ENCODE results near the gene FAM222A.
A peak's percentile ranks its signal among the peaks of the same experiment; 100 is the strongest.

The FAM222A gene

GRCh38 chr12:109713187-109714070, at the start of gene FAM222A:
Gene FAM222A, plus strand, starts transcription at chr12:109713825. Its CDS starts 30,322 bp downstream, at chr12:109744147.
- peak; percentile 87 for DNase-seq (ENCODE audit: low read depth in 2 of 2)

DNA sequence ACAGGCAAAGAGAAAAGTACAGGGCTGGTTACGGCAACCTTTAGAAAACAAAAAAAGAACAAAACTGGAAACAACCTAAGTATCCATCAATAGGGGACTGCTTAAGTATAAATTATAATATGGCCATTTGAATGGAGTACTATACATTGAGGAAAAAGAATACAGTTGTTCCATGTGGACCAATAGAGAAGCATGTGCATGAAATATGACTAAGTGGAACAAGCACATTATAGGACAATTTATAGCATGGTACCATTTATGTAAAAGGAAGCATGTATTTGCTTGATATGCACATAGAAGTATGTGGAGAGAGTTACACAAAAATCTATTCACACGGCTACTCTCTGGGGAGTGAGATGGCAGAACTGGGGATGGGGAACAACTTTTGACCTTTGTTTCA, 49.2 kb upstream of the FAM222A start:
- no peak for DNase-seq (ENCODE audit: low read depth in 2 of 2)

- DNase-seq (ENCODE audit: low read depth in 2 of 2) = no peak
Observed at GRCh38 chr12:109666068-109666467, 47.6 kb upstream of the FAM222A start.

DNA sequence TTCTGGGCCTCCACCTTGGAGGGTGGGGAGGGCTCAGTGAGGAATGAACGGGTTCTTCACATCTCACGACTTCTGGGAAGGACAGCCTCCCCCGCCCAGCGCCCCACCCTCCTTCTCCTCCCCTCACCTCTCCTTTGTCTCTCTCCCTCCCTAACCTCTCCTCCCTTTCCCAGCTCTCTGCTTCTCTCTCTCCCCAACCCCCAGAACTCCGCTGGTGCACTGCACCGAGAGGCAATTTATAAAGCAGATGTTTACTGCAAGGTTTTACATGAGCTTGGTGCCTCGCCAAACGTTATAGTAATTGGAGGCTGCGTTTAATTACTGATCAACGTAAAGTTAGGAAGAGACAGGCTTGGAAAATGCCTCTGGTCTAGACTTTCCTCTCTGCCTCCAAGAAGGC, 42.9 kb upstream of the FAM222A start:
- DNase-seq (ENCODE audit: low read depth in 2 of 2) = no peak

GRCh38 chr12:109671502-109671901, 42.1 kb upstream of the FAM222A start:
- DNase-seq (ENCODE audit: low read depth in 2 of 2) = no peak

GRCh38 chr12:109673379-109673778, 40.2 kb upstream of the FAM222A start:
- DNase-seq (ENCODE audit: low read depth in 2 of 2) = no peak

GRCh38 chr12:109673884-109674283, 39.7 kb upstream of the FAM222A start:
- no peak for DNase-seq (ENCODE audit: low read depth in 2 of 2)

DNA sequence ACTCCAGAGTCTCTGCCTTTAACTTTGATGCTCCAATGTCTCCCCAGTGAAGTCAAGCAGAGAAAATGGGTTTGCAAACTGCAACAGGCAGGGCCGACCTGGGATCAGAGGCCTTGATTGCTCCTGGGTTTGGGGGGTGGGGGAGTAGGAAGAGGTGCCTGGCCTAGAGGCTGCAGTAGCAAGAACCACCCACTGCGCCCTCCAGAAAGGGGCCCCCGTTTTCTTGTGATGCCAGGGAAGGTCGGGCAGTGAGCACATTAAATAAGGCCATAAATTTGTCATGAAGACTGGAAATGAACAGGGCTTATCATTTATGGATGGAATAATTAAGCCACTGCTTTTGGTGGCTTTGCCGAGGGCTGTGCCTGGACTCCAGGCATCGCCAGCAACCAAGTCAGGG, 38.2 kb upstream of the FAM222A start:
- DNase-seq (ENCODE audit: low read depth in 2 of 2) = no peak

DNA sequence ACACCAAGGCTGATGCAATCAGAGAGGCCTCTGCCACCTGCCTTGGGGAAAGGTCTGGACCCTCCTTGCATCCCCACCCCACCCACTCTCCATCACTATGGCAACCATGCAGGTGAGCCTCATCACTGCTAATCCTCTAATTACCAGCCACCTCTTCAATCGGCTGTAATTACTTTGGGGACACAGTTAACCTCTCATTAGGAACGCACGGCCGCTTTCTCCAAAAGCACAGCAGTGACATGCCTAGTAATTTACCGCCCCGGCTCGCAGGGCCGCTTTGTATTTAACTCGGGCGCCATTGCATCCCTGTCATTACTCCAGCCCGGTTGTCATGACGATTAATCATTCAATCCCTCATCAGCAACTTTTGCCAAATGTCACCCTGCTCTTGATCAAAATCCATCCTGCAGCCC, 36.3 kb upstream of the FAM222A start:
- DNase-seq (ENCODE audit: low read depth in 2 of 2) = no peak

DNA sequence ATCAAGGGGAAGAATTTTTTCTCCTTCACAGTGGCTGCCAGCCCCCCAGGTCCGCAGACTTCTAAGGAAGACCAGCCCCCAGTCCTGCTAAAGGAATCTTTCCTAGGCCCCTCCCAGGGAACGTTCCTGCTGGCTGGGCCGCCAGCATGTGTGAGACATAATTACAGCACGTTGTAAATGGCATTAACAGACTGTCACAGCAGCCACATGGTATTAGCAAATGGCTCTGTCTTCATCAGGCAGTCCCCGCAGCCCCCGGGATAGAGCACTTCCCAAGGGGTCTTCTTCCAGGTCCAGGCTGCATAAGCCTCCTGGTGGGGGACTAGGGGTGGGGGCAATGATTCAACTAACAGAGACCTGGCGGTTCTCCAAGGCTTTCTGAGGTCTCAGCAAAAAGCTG, 34.9 kb upstream of the FAM222A start:
- DNase-seq (ENCODE audit: low read depth in 2 of 2) = no peak

- DNase-seq (ENCODE audit: low read depth in 2 of 2) = no peak
Observed at GRCh38 chr12:109679501-109680263, 33.9 kb upstream of the FAM222A start.

GRCh38 chr12:109680264-109681005, 33.2 kb upstream of the FAM222A start:
- no peak for DNase-seq (ENCODE audit: low read depth in 2 of 2)

GRCh38 chr12:109681986-109682707, 31.5 kb upstream of the FAM222A start:
- DNase-seq (ENCODE audit: low read depth in 2 of 2) = no peak

GRCh38 chr12:109682708-109683060, 30.9 kb upstream of the FAM222A start:
- DNase-seq (ENCODE audit: low read depth in 2 of 2) = no peak

GRCh38 chr12:109683316-109683715, 30.3 kb upstream of the FAM222A start:
- no peak for DNase-seq (ENCODE audit: low read depth in 2 of 2)

DNA sequence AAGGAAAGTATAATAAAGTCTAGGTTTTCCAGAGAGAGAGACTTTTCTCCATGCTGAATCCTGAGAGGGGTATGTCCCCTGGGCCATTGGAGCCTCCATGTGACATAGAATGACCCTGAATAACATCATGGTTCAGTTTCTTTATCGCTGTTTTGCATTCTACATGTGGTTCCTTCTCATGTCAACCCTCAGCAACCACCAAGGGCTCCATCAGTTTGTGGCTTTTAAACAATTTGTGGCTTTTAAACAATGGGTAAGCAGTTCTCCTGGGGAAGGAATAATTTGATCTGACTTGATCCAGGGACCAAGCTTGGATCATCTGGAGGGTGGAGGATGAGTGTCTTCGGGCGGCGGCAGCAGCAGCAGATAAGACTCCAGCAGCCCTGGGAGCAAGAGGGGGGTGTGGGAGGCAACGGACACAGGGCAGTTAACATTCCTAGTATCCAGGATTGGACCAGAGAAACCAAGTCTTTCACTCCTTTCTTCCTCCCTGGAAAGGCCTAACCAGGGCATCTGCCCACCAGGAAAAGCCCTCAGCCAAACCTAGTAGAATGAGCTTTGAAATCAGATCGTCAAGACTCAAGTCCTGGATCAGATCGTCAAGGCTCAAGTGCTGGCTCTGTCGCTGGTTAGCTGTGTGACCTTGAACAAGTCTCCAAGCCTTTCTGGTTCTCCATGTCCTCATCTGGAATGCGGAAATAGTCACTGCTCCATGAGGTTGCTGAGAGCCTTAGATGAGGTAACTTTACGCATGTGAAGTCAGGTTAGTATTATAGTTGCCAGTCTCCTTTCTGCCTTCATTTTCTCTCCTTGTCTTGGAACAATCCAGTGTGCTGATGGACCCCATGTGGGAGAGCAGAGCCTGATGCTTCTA, 27.8 kb upstream of the FAM222A start:
- no peak for DNase-seq (ENCODE audit: low read depth in 2 of 2)

DNA sequence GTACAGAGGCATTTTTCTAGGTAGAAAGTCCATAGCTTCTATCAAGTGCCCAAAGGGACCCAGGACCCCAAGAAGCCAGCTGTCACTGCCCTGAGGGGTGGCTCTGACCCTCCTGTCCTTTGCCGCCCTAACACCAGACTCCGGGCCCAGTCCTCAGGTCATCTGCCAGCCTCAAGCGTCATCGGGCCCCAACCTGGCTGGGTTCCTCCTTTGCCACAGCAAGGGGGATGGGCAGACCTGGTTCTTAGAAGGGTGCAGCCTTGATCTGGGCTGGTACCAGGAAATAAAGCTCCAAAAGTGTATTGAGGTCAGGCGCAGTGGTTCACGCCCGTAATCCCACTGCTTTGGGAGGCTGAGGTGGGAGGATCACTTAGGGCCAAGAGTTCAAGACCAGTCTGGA, 27.1 kb upstream of the FAM222A start:
- DNase-seq (ENCODE audit: low read depth in 2 of 2) = no peak

GRCh38 chr12:109687250-109687649, 26.4 kb upstream of the FAM222A start:
- DNase-seq (ENCODE audit: low read depth in 2 of 2) = no peak

GRCh38 chr12:109689426-109689825, 24.2 kb upstream of the FAM222A start:
- no peak for DNase-seq (ENCODE audit: low read depth in 2 of 2)

DNA sequence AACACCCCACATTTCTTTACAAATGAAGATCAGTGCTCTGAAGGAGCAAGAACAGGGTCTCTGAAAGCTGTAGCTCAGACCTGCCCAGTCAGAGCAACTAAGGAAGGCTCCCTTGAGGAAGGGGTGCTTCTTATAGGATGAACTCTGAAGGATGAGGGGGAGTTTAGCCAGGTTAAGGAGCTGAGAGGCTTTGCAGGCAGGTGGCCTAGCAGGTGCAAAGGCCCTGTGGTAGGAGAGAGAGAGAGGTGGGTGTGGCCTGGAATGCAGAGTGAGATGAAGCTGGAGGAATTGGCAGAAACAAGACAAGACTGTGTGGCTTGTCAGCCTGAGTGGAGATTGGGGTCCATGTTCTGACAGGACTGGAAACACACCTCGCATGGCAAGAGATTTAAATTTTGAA, 20.5 kb upstream of the FAM222A start:
- DNase-seq (ENCODE audit: low read depth in 2 of 2) = no peak
